Naive thymus-derived CD4-positive, alpha-beta T cell (primary cell): ENCODE data around the gene GLIS1. TPM values are rescaled to one million over a fixed set of nuclear protein-coding genes. Genes with fewer than 3 reads are reported as not detected.

Experiments used
- ATAC-seq: fragments of 150-1000 bp; cut with Tn5 transposase; 2 replicates; pipeline ENCODE4 v1.10.0; 2021; ENCODE audit warnings: mild to moderate bottlenecking, moderate library complexity
- CTCF ChIA-PET: fragments of 350-600 bp; sonication (Branson Sonifier 250); formaldehyde crosslinking; loops from one replicate; lab custom pipeline; 2021; ENCODE audit warnings: antibody characterized with exemption; lab: Charles Lee
- POLR2A ChIA-PET: fragments of 350-600 bp; sonication (Branson Sonifier 250); formaldehyde crosslinking; loops from one replicate; lab custom pipeline; 2021; ENCODE audit warnings: antibody characterized with exemption, inconsistent platforms; lab: Charles Lee
- DNase-seq, 9 donors: peaks; one replicate each; pipeline versions ENCODE4 v3.0.0 to v3.0.0-alpha.2; 2020 to 2022; ENCODE audit warnings: mixed read lengths in 1 of 9
- H3K27ac ChIP-seq: one replicate; pipeline ENCODE4 v1.7.0; 2013; ENCODE audit warnings: mild to moderate bottlenecking, low read depth, low read length, moderate library complexity
- H3K27me3 ChIP-seq, 2 donors: one replicate each; pipeline ENCODE4 v1.7.0; 2013; ENCODE audit warnings: low read length in 2 of 2, mild to moderate bottlenecking in 2 of 2, moderate library complexity in 2 of 2; ENCODE audit not compliant: control insufficient read depth in 2 of 2, insufficient read depth in 2 of 2
- H3K36me3 ChIP-seq, 3 experiments: 1 replicate in 2 of 3; 2 replicates in 1 of 3; pipeline ENCODE4 v1.7.0; 2013; ENCODE audit warnings: low read length in 3 of 3, mild to moderate bottlenecking in 3 of 3, moderate library complexity in 1 of 3; ENCODE audit not compliant: insufficient read depth in 3 of 3, control insufficient read depth in 2 of 3
- H3K4me1 ChIP-seq, 2 donors: one replicate each; pipeline ENCODE4 v1.7.0; 2013; ENCODE audit warnings: low read length in 2 of 2, mild to moderate bottlenecking in 2 of 2, moderate library complexity in 1 of 2; ENCODE audit not compliant: control insufficient read depth in 2 of 2, insufficient read depth in 2 of 2
- H3K4me3 ChIP-seq: 2 replicates; pipeline ENCODE4 v1.7.0; 2013; ENCODE audit warnings: mild to moderate bottlenecking, low read length
- H3K9me3 ChIP-seq, 3 experiments: 1 replicate in 2 of 3; 2 replicates in 1 of 3; pipeline ENCODE4 v1.7.0; 2013; ENCODE audit warnings: low read length in 3 of 3; ENCODE audit not compliant: control insufficient read depth in 2 of 3
- H3K27ac Mint-ChIP-seq, 9 donors: one replicate each; pipeline ENCODE4 v1.8.0; 2020 to 2022; ENCODE audit warnings: mixed read lengths in 9 of 9, mild to moderate bottlenecking in 8 of 9, moderate library complexity in 5 of 9, inconsistent platforms in 2 of 9
- H3K27me3 Mint-ChIP-seq, 5 donors: one replicate each; pipeline ENCODE4 v1.8.0; 2021 to 2022; ENCODE audit warnings: mixed read lengths in 5 of 5, mild to moderate bottlenecking in 1 of 5
- H3K36me3 Mint-ChIP-seq, 5 donors: one replicate each; pipeline ENCODE4 v1.8.0; 2020 to 2022; ENCODE audit warnings: mixed read lengths in 5 of 5, mild to moderate bottlenecking in 3 of 5, inconsistent platforms in 1 of 5
- H3K4me1 Mint-ChIP-seq, 7 donors: one replicate each; pipeline ENCODE4 v1.8.0; 2020 to 2022; ENCODE audit warnings: mixed read lengths in 7 of 7, mild to moderate bottlenecking in 3 of 7, inconsistent platforms in 1 of 7
- H3K4me3 Mint-ChIP-seq, 10 donors: one replicate each; pipeline ENCODE4 v1.8.0; 2020 to 2022; ENCODE audit warnings: mild to moderate bottlenecking in 10 of 10, mixed read lengths in 10 of 10, moderate library complexity in 6 of 10, inconsistent platforms in 2 of 10
- H3K9me3 Mint-ChIP-seq, 11 donors: one replicate each; pipeline ENCODE4 v1.8.0; 2020 to 2022; ENCODE audit warnings: mixed read lengths in 11 of 11, mild to moderate bottlenecking in 4 of 11, inconsistent platforms in 1 of 11, moderate library complexity in 1 of 11
- intact Hi-C, 2 donors: fragments of 100-400 bp; cut with micrococcal nuclease; formaldehyde crosslinking; loops; one replicate each; pipeline ENCODE4 v1.15.1; 2023
- polyA plus RNA-seq, 2 donors: library from polyadenylated mRNA; unstranded; fragments of 300-500 nt; fragmentation: Illumina TruSeq; gene quantifications; one replicate each; pipeline ENCODE4 v1.2.3, GENCODE V29; 2021
- total RNA-seq, 6 experiments: library from RNA in 5 of 6; stranded (reverse) in 5 of 6; gene quantifications; 1 replicate in 5 of 6; 2 replicates in 1 of 6; pipeline ENCODE4 v1.2.3 and lab custom pipeline; 2021 to 2026

GLIS1 gene
- total and polyA plus RNA-seq, 7 experiments from 2014 or later, result not detected

DNA sequence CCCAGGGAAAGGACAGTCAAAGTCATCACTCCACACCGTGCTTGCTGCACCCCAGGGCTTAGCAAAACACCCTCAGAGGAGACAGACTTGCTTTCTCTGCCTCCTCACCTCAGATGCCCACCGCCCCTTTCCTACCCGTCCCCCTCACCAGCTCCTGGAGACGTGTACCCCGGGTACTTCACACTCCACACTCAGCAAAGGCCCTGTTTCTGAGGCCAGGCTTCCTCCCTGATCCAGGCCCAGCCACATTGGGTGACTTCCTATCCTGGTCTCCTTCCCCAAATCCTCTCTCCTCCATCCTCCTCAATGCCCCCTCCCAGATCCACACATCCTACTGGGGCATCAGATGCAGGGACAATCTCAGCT is 163.0 kb downstream of the GLIS1 start:
- intact Hi-C loops, result no loop called here
- H3K27ac Mint-ChIP-seq, result no peak overlapping the region

DNA sequence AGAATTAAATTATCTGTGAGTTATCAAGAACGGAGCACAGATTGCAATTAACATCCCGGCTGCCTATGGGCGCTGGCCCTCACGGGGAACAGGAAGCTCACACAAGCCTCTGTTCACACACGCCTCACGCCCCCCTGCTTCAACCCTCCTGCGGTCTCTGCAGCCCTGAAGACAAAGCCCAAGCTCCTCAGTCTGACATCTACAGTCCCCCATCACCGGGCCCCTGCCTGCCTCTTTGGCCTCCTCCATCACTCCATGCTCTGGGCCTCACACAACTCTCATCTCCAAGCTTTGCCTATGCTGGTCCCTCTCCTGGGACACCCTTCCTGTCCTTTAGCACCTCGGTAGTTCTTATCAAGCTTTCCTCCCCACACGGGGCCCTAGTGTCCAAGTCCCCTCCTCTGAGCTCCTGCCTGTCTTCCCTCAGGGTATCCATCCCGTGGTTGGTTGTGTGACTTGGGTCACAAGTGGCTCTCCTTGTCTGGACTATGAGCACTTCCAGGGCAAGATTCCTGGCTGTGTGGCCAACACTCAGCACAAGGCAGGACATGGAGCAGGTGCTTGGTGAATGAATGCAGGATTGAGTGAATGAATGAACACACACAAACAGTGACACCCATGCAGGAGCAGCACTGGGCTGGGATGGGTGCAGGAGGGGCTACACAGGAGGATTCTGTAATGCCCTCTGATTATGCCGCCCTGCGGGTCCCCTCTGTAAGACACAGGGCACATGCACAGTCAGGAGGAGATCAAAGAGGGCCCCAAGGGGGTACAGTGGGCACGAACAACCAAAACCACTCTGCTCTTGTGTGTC is 163.6 kb downstream of the GLIS1 start:
- Mint-ChIP-seq H3K4me3 (no peak overlapping the region), H3K36me3 (no peaks in the 10 kb centered on the region), H3K27me3 (peaks cover 0 to 15% (median 0%) of the 10 kb centered on the region in 5 donors), H3K4me1 (peaks cover 0 to 11% (median 0%) of the 10 kb centered on the region in 7 donors), H3K27ac (no peak overlapping the region), H3K9me3 (no peaks in the 10 kb centered on the region)
- CTCF ChIA-PET, result no interaction called here
- Histone ChIP-seq H3K27me3 (no peaks in the 10 kb centered on the region), H3K4me1 (peaks cover 0 to 15% of the 10 kb centered on the region in 2 donors), H3K27ac (no peak overlapping the region), H3K4me3 (no peak overlapping the region), H3K9me3 (no peaks in the 10 kb centered on the region), H3K36me3 (no peaks in the 10 kb centered on the region)
- ATAC-seq (peak; percentile 53), DNase-seq (no peak)
- POLR2A ChIA-PET, result no interaction called here
- intact Hi-C loops, result no loop called here

More for the DNA sequence above, 163.0 kb downstream of the GLIS1 start:
- Histone ChIP-seq H3K27me3 (no peaks in the 10 kb centered on the region), H3K9me3 (no peaks in the 10 kb centered on the region), H3K4me3 (no peak overlapping the region), H3K27ac (no peak overlapping the region), H3K36me3 (no peaks in the 10 kb centered on the region), H3K4me1 (peaks cover 0 to 15% of the 10 kb centered on the region in 2 donors)
- H3K9me3 Mint-ChIP-seq, result no peaks in the 10 kb centered on the region
- H3K27me3 Mint-ChIP-seq, result peaks cover 0 to 13% (median 0%) of the 10 kb centered on the region in 5 donors
- H3K36me3 Mint-ChIP-seq, result no peaks in the 10 kb centered on the region
- no peak overlapping the region for H3K4me3 Mint-ChIP-seq
- H3K4me1 Mint-ChIP-seq, result peaks cover 0 to 11% (median 0%) of the 10 kb centered on the region in 7 donors
- ATAC-seq (no peak), DNase-seq (no peak)
- CTCF ChIA-PET, result no interaction called here
- POLR2A ChIA-PET, result no interaction called here

DNA sequence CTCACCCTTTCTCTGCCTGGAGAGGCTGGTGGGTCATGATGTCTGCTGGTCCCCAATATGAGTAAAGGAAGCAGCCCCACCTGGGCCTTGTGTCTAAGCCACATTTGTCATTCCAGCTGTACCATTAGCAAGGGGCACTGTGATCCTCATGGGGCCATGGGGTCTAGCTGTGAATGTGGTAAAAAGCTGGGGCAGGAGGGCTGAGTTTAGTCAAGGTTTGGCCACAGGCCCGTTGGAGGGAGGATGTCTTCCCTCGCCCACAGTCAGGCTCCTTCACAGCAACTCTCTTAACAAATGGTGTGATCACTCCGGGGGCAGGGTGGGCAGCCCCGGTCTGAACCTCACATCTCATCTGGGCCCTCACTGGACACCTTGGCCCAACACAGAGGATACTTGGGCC is 164.3 kb downstream of the GLIS1 start:
- no peak overlapping the region for H3K4me3 ChIP-seq
- DNase-seq (no peak), ATAC-seq (no peak)
- POLR2A ChIA-PET, result no interaction called here
- H3K27ac Mint-ChIP-seq, result no peak overlapping the region
- H3K4me3 Mint-ChIP-seq, result no peak overlapping the region
- H3K4me1 Mint-ChIP-seq, result peaks cover 0 to 11% (median 0%) of the 10 kb centered on the region in 7 donors
- intact Hi-C loops, result no loop called here
- no peaks in the 10 kb centered on the region for H3K9me3 ChIP-seq
- H3K36me3 ChIP-seq, result no peaks in the 10 kb centered on the region
- H3K36me3 Mint-ChIP-seq, result no peaks in the 10 kb centered on the region
- H3K27me3 Mint-ChIP-seq, result peaks cover 0 to 18% (median 0%) of the 10 kb centered on the region in 5 donors
- no peaks in the 10 kb centered on the region for H3K9me3 Mint-ChIP-seq
- H3K4me1 ChIP-seq, result peaks cover 0 to 15% of the 10 kb centered on the region in 2 donors
- CTCF ChIA-PET, result no interaction called here
- no peaks in the 10 kb centered on the region for H3K27me3 ChIP-seq
- no peak overlapping the region for H3K27ac ChIP-seq

DNA sequence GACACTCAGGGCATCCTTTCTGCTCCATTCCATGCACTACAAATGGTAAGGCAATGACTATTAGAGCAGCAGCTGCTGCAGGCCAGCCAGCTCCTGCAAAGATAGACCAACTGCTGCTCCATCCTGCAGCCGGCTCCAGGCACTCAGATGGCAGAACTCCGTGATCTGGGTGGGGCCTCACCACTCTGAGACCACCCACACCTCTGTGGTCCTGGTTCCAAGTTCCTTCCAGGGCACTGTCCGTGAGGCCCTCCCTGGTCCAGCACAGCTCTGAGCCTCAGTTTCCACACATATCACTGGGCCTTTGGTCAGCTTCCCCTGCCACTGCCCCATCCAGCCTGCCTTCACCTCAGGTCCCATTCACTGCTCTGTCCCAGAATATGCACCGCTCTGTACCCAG is 165.0 kb downstream of the GLIS1 start:
- H3K27ac ChIP-seq, result no peak overlapping the region
- no peaks in the 10 kb centered on the region for H3K27me3 ChIP-seq
- H3K27me3 Mint-ChIP-seq, result peaks cover 2 to 22% (median 4%) of the 10 kb centered on the region in 5 donors
- H3K9me3 Mint-ChIP-seq, result no peaks in the 10 kb centered on the region
- ChIA-PET CTCF (no interaction called here), POLR2A (no interaction called here)
- no peak overlapping the region for H3K4me3 ChIP-seq
- peaks cover 0 to 15% of the 10 kb centered on the region in 2 donors for H3K4me1 ChIP-seq
- H3K4me1 Mint-ChIP-seq, result peaks cover 0 to 11% (median 0%) of the 10 kb centered on the region in 7 donors
- no peak for DNase-seq
- no peak overlapping the region for H3K27ac Mint-ChIP-seq
- no peak overlapping the region for H3K4me3 Mint-ChIP-seq
- H3K36me3 Mint-ChIP-seq, result no peaks in the 10 kb centered on the region
- H3K9me3 ChIP-seq, result no peaks in the 10 kb centered on the region
- H3K36me3 ChIP-seq, result no peaks in the 10 kb centered on the region
- intact Hi-C loops, result no loop called here
- no peak for ATAC-seq

DNA sequence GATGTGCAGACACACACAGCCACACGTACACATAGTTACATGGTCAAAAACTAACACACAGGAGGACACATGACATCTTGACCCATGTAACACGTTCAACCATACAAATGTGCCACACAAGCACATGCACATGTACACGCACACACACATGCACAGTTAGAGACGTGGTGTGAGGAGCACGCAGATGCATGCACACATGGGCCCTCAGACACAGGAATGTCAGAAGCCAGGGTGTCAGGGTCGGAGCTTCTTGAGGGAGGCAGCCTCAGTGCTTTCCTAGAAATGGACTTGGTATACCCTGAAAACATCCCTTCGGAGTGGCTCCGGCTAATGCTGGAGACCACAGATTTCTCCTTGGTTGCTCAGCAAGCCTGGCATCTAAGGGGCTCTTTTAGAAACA is 165.4 kb downstream of the GLIS1 start:
- no peaks in the 10 kb centered on the region for H3K9me3 ChIP-seq
- peaks cover 0 to 3% (median 0%) of the 10 kb centered on the region in 11 donors for H3K9me3 Mint-ChIP-seq
- POLR2A ChIA-PET, result no interaction called here
- H3K36me3 ChIP-seq, result no peaks in the 10 kb centered on the region
- no peak overlapping the region for H3K27ac ChIP-seq
- H3K36me3 Mint-ChIP-seq, result no peaks in the 10 kb centered on the region
- intact Hi-C loops, result no loop called here
- H3K4me3 ChIP-seq, result no peak overlapping the region
- no peak overlapping the region for H3K4me3 Mint-ChIP-seq
- H3K4me1 ChIP-seq, result peaks cover 0 to 15% of the 10 kb centered on the region in 2 donors
- peaks cover 0 to 11% (median 0%) of the 10 kb centered on the region in 7 donors for H3K4me1 Mint-ChIP-seq
- peaks cover 4 to 26% (median 7%) of the 10 kb centered on the region in 5 donors for H3K27me3 Mint-ChIP-seq
- CTCF ChIA-PET, result no interaction called here
- H3K27me3 ChIP-seq, result no peaks in the 10 kb centered on the region
- H3K27ac Mint-ChIP-seq, result no peak overlapping the region
- ATAC-seq (no peak), DNase-seq (no peak)

DNA sequence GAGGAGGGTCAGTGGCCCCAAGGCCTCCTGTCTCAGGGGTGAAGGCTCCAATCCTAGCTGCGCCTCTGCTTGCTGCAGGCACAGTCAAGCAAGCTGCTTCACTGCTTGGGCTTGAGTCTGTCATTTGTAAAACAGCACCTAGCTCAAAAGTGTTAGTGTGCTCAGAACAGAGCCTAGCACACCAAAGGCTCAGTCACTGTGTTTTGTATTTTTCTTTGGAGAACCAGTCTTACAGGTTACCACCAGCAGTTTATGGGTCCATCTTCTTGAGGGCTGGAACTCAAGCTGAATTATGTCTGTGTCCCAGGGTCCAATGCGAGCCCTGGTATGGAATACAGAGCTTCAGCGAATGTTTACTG is 166.2 kb downstream of the GLIS1 start:
- no peak overlapping the region for H3K27ac Mint-ChIP-seq
- peaks cover 0 to 11% (median 0%) of the 10 kb centered on the region in 7 donors for H3K4me1 Mint-ChIP-seq
- H3K27me3 Mint-ChIP-seq, result peaks cover 4 to 30% (median 12%) of the 10 kb centered on the region in 5 donors
- H3K36me3 ChIP-seq, result no peaks in the 10 kb centered on the region
- ATAC-seq, result no peak
- H3K4me3 Mint-ChIP-seq, result no peak overlapping the region
- no peak overlapping the region for H3K27ac ChIP-seq
- ChIA-PET CTCF (no interaction called here), POLR2A (no interaction called here)
- peaks cover 0 to under 1% (median 0%) of the 10 kb centered on the region in 3 experiments for H3K9me3 ChIP-seq
- H3K27me3 ChIP-seq, result no peaks in the 10 kb centered on the region
- peaks cover 0 to 10% (median 0%) of the 10 kb centered on the region in 11 donors for H3K9me3 Mint-ChIP-seq
- no peak overlapping the region for H3K4me3 ChIP-seq
- intact Hi-C loops, result no loop called here
- no peaks in the 10 kb centered on the region for H3K36me3 Mint-ChIP-seq
- peaks cover 0 to 15% of the 10 kb centered on the region in 2 donors for H3K4me1 ChIP-seq
- no peak for DNase-seq
